K562 (cell line): ENCODE results near the gene CFAP58. TPM values are rescaled to one million over a fixed set of nuclear protein-coding genes. Genes with fewer than 3 reads are reported as not detected.

ENCODE experiments used
- ATAC-seq: fragments of 200-7000 bp; cut with Tn5 transposase; 3 replicates; pipeline ENCODE4 v1.9.1; 2020; ENCODE audit warnings: moderate library complexity
- BruUV-seq: library from RNA; stranded (reverse); fragments of 400-500 nt; replicated peaks from 2 replicates; lab custom pipeline; 2021; lab: Mats Ljungman, UMichigan
- CTCF ChIA-PET: fragments of 300-600 bp; formaldehyde crosslinking; extraction: SDS; loops from one replicate; lab custom pipeline; 2021; ENCODE audit warnings: low intra/inter-chr PET ratio; lab: Yijun Ruan, JAX
- POLR2A ChIA-PET: fragments of 300-600, 350-650 bp; sonication (Branson Sonifier 250); formaldehyde crosslinking; extraction: SDS; loops from one replicate; lab custom pipeline; 2021; ENCODE audit warnings: antibody characterized with exemption, inconsistent platforms; lab: Yijun Ruan, JAX
- DNase-seq, 4 experiments: peaks; one replicate each; pipeline versions ENCODE4 v3.0.0 to v3.0.0-alpha.2; 2011 to 2018; ENCODE audit warnings: low spot score in 3 of 4, mixed read lengths in 3 of 4; ENCODE audit errors: extremely low read depth in 1 of 4
- FAIRE-seq: peaks from 2 replicates; lab custom pipeline; 2011; peaks lifted over from hg19 to GRCh38; lab: Jason Lieb, UNC
- H2AFZ ChIP-seq: 2 replicates; pipeline ENCODE4 v1.6.0; 2011; ENCODE audit warnings: low read depth, low read length, control low read depth, inconsistent platforms
- H3K27ac ChIP-seq: fragments of 200-600 bp; 3 replicates; pipeline ENCODE4 v1.8.0; 2011; ENCODE audit warnings: low read depth, mild to moderate bottlenecking, control low read depth, inconsistent platforms, low read length, moderate library complexity, mixed read lengths; ENCODE audit errors: extremely low read depth
- H3K27me3 ChIP-seq, 2 experiments: fragments of 300-600 bp in 1 of 2; 2 replicates in 1 of 2; 3 replicates in 1 of 2; pipeline versions ENCODE4 v1.6.0 to v1.8.0; 2011; ENCODE audit warnings: inconsistent platforms in 2 of 2, low read length in 2 of 2, mild to moderate bottlenecking in 1 of 2, mixed read lengths in 1 of 2, moderate library complexity in 1 of 2; ENCODE audit not compliant: control insufficient read depth in 2 of 2, insufficient read depth in 2 of 2
- H3K36me3 ChIP-seq: fragments of 300-600 bp; 3 replicates; pipeline ENCODE4 v1.8.0; 2011; ENCODE audit warnings: mild to moderate bottlenecking, low read length, inconsistent platforms; ENCODE audit not compliant: control insufficient read depth, insufficient read depth
- H3K4me1 ChIP-seq, 2 experiments: fragments of 200-600 bp in 1 of 2; replicated peaks in 1 of 2; 2 replicates in 1 of 2; 3 replicates in 1 of 2; pipeline versions ENCODE4 v1.5.1 to v1.8.0; 2011; ENCODE audit warnings: inconsistent platforms in 2 of 2, low read length in 2 of 2, mild to moderate bottlenecking in 1 of 2, mixed read lengths in 1 of 2, moderate library complexity in 1 of 2; ENCODE audit not compliant: control insufficient read depth in 2 of 2, insufficient read depth in 2 of 2
- H3K4me2 ChIP-seq: 2 replicates; pipeline ENCODE4 v1.6.1; 2011; ENCODE audit warnings: low read length, control low read depth, inconsistent platforms, mixed read lengths; ENCODE audit not compliant: insufficient read depth
- H3K4me3 ChIP-seq: fragments of 200-600 bp; sonication (generic), shearing (Covaris generic); 2 replicates; pipeline ENCODE4 v1.5.1; 2016; ENCODE audit warnings: control low read depth, inconsistent platforms
- H3K79me2 ChIP-seq: fragments of 200-600 bp; 3 replicates; pipeline ENCODE4 v1.8.0; 2011; ENCODE audit warnings: low read length, inconsistent platforms; ENCODE audit not compliant: control insufficient read depth, insufficient read depth
- H3K9ac ChIP-seq, 2 experiments: 2 replicates each; pipeline versions ENCODE4 v1.6.0 to v1.6.1; 2011; ENCODE audit warnings: low read depth in 2 of 2, low read length in 2 of 2, control low read depth in 1 of 2, inconsistent platforms in 1 of 2, mild to moderate bottlenecking in 1 of 2, mixed read lengths in 1 of 2; ENCODE audit not compliant: insufficient read depth in 1 of 2
- H3K9me1 ChIP-seq: one replicate; pipeline ENCODE4 v1.6.0; 2011; ENCODE audit warnings: inconsistent platforms, mild to moderate bottlenecking, low read length, moderate library complexity; ENCODE audit not compliant: control insufficient read depth, insufficient read depth
- H3K9me3 ChIP-seq: replicated peaks from 2 replicates; pipeline ENCODE4 v1.5.1; 2011; ENCODE audit warnings: low read depth, low read length, inconsistent platforms; ENCODE audit not compliant: control insufficient read depth, insufficient read depth
- H4K20me1 ChIP-seq: replicated peaks from 2 replicates; pipeline ENCODE4 v1.6.1; 2011; ENCODE audit warnings: low read length, inconsistent platforms, mixed read lengths; ENCODE audit not compliant: control insufficient read depth, insufficient read depth
- ZBTB11 ChIP-seq, 3 experiments: fragments of 200-800 bp in 1 of 3; fragments of 250-450 bp in 1 of 3; fragments of 450-650 bp in 1 of 3; sonication (Bioruptor Pico) in 1 of 3; sonication (Bioruptor generic) in 1 of 3; formaldehyde crosslinking in 1 of 3; IDR thresholded peaks; 2 replicates each; pipeline versions ENCODE4 v1.6.1 to v1.8.0; 2016 to 2022; ENCODE audit warnings: mild to moderate bottlenecking in 2 of 3, missing genetic modification characterization in 2 of 3, missing compliant biosample characterization in 1 of 3, moderate library complexity in 1 of 3
- WGBS: fragments of 100-300 bp; shearing (Covaris generic); methylation state at CpG from one replicate; pipeline ENCODE4 v1.1.6; 2016; ENCODE audit warnings: low coverage, mixed read lengths; ENCODE audit not compliant: insufficient coverage; ENCODE audit errors: missing lambda C conversion rate; 5-methylcytosine and 5-hydroxymethylcytosine counted together
- in situ Hi-C: fragments of 300-500 bp; cut with MboI; formaldehyde crosslinking; loops from 4 replicates; pipeline ENCODE4 v1.15.0; 2018; ENCODE audit warnings: inconsistent platforms, mixed read lengths
- intact Hi-C: fragments of 100-400 bp; cut with micrococcal nuclease; formaldehyde crosslinking; loops from 2 replicates; pipeline ENCODE4 v1.14.2; 2022
- polyA plus RNA-seq, 8 experiments: library from polyadenylated mRNA; depleted of rRNA in 4 of 8; stranded (reverse) in 5 of 8; unstranded in 3 of 8; fragments of >200 nt; fragmentation: Nextera tagmentation in 2 of 8; fragmentation: Illumina TruSeq in 1 of 8; extraction: Ambion mirVana in 2 of 8; extraction: Trizol in 1 of 8; gene quantifications; 2 replicates each; pipeline versions ENCODE4 v1.2.1 to v1.2.3, GENCODE V29; 2011 to 2014; ENCODE audit warnings: inconsistent platforms in 1 of 8, missing spikeins in 1 of 8
- total RNA-seq, 7 experiments: library from RNA; depleted of rRNA in 6 of 7; stranded (reverse); fragments of >200 nt in 6 of 7; fragmentation: Illumina TruSeq in 2 of 7; extraction: Trizol in 2 of 7; gene quantifications; 2 replicates each; pipeline versions ENCODE4 v1.2.1 to v1.2.3, GENCODE V29; 2011 to 2021; ENCODE audit warnings: low replicate concordance in 1 of 7

Gene CFAP58
- total and polyA plus RNA-seq, 9 of the 15 experiments (the other 6 are each of a cell fraction or from before 2014, with no cell fraction given) = 0.08 to 2.0 (median 0.71) TPM

- Histone ChIP-seq H3K9ac (peak overlapping the region in 1 of 2 experiments; percentile 35; a peak in 1 of 4 replicates), H3K4me2 (no peak overlapping the region), H3K27ac (no peak overlapping the region), H3K79me2 (peaks cover 100% of the 10 kb centered on the region), H4K20me1 (peaks cover 76% of the 10 kb centered on the region), H3K4me1 (peaks cover 0 to 13% of the 10 kb centered on the region in 2 experiments; a peak in 4 of 5 replicates), H3K9me3 (no peaks in the 10 kb centered on the region), H3K27me3 (no peaks in the 10 kb centered on the region), H3K9me1 (peaks cover 23% of the 10 kb centered on the region), H3K36me3 (peaks cover 69% of the 10 kb centered on the region; the same call in 2 of the 3 replicates), H2AFZ (no peak overlapping the region), H3K4me3 (no peak overlapping the region)
- intact Hi-C loops = no loop called here
- no peak for TF ChIP-seq ZBTB11 (CRISPR knock-in tag; IDR thresholded peaks at IDR 0.05)
- in situ Hi-C loops = no loop called here
- ATAC-seq (no peak), FAIRE-seq (no peak), DNase-seq (no peak)
- ChIA-PET POLR2A (interaction anchor here (0.7 to 1.1 kb wide), 3 partner anchors 14 to 68 kb away, joined by 4 to 5 read pairs (median 5); partner anchors contain the start of gene GSTO1), CTCF (no interaction called here)
- 77% methylated on average over 7 of the region's 7 CpGs for WGBS
- BruUV-seq = no TSS peak
These were observed 31.2 kb upstream of the CFAP58 start for GRCh38 chr10:104322416-104322782.
